Upper lobe of right lung (tissue), 1 donor: ENCODE measurements around the gene GPR132. TPM values are rescaled to one million over a fixed set of nuclear protein-coding genes. Genes with fewer than 3 reads are reported as not detected.

ENCODE experiments used
- ATAC-seq: fragments of 200-7000 bp; cut with Tn5 transposase; one replicate; pipeline ENCODE4 v1.9.1; 2020; ENCODE audit warnings: mild to moderate bottlenecking, moderate library complexity
- DNase-seq: peaks from one replicate; pipeline ENCODE4 v3.0.0-alpha.2; 2020
- H3K27ac ChIP-seq: fragments of 200-600 bp; one replicate; pipeline ENCODE4 v1.8.0; 2022
- H3K27me3 ChIP-seq: fragments of 200-600 bp; one replicate; pipeline ENCODE4 v1.8.0; 2022; ENCODE audit warnings: mild to moderate bottlenecking
- H3K36me3 ChIP-seq: fragments of 200-600 bp; one replicate; pipeline ENCODE4 v1.8.0; 2022
- H3K4me1 ChIP-seq: fragments of 200-600 bp; one replicate; pipeline ENCODE4 v1.8.0; 2022
- H3K4me3 ChIP-seq: fragments of 200-600 bp; one replicate; pipeline ENCODE4 v1.8.0; 2022; ENCODE audit warnings: mild to moderate bottlenecking
- H3K9me3 ChIP-seq: fragments of 200-600 bp; one replicate; pipeline ENCODE4 v1.8.0; 2022
- CTCF ChIP-seq: fragments of 200-600 bp; IDR thresholded peaks from one replicate; pipeline ENCODE4 v1.8.0; 2022; ENCODE audit warnings: antibody characterized with exemption
- intact Hi-C: fragments of 100-400 bp; cut with DNase I; formaldehyde crosslinking; loops from one replicate; pipeline ENCODE4 v1.11.0; 2022
- total RNA-seq: library from RNA; stranded (reverse); fragmentation: NEBNext Ultra II Directional; extraction: Animal tissue kit (Norgen Biotek cat#: 25700); gene quantifications from one replicate; pipeline ENCODE4 v1.2.1, GENCODE V29; 2021
- donor health status: DM: no; HTN: yes; CAD: no; lungs with severe emphysema.

GPR132 gene
- total RNA-seq, 1 donor from 2014 or later, result 6.7 TPM

- intact Hi-C loops, result loop anchor here (10.0 kb wide), 1 partner anchor 265 kb away; no protein-coding TSS in a partner anchor
- no peak overlapping the region for H3K4me3 ChIP-seq
- DNase-seq (peak; percentile 64), ATAC-seq (no peak)
- H3K36me3 ChIP-seq, result no peaks in the 10 kb centered on the region
- peaks cover 54% of the 10 kb centered on the region for H3K4me1 ChIP-seq
- H3K9me3 ChIP-seq, result no peaks in the 10 kb centered on the region
- no peak for TF ChIP-seq CTCF
- H3K27me3 ChIP-seq, result no peaks in the 10 kb centered on the region
- no peak overlapping the region for H3K27ac ChIP-seq
Measured at GRCh38 chr14:105089746-105090492, 24.7 kb upstream of the GPR132 start.

DNA sequence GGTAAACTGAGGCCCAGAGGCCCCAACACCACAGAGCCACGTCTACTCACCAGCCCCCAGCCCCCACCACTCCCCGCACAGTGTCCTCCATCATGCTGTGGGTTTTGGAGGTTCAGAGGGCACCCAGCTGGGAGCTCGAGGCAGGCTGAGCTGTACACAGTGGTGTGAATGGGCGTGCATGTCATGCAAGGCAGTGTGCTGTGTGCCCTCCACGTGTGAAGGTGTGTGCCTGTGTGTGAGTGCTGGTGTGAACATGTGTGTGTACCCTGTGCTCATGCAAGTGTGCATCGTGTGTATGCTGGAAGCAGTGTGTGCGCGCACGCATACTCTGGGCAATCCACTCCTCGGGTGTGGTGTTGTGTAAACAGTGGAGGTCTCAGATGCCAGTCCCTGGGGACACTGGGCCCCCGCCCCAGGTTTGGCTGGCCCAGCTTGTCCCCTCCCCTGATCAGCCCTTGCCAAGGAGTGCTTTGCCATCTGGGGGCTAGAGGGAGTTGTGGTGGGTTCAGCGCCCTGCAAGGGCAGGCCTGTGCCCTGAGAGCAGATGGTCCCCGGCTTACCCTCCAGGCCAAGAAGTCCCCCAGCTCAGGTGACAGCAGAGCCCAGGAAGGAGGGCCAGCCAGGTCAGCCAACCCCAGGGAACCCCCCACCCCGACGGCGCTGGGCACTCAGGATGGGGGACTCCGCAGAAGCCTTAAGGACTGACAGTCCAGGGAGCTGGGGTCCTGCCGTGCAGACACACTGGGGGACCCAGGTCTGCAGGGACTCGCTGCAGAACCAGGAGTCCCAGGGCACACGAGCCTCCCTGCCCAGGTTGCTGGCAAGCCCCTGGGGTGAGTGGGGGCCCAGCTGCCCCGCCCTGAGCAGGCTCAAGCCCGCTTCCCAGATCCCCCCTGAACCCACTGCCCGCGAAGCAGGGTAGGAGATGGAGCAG lies 23.8 kb upstream of the GPR132 start:
- Histone ChIP-seq H3K4me1 (peaks cover 52% of the 10 kb centered on the region), H3K27me3 (no peaks in the 10 kb centered on the region), H3K9me3 (no peaks in the 10 kb centered on the region), H3K4me3 (no peak overlapping the region), H3K27ac (peak overlapping the region; percentile 63), H3K36me3 (no peaks in the 10 kb centered on the region)
- ATAC-seq (no peak), DNase-seq (peak; percentile 65)
- no peak for TF ChIP-seq CTCF
- intact Hi-C loops, result no loop called here

- intact Hi-C loops, result no loop called here
- peak overlapping the region; percentile 63 for H3K27ac ChIP-seq
- peaks cover 49% of the 10 kb centered on the region for H3K4me1 ChIP-seq
- TF ChIP-seq CTCF, result no peak
- ATAC-seq (peak; percentile 10), DNase-seq (peak; percentile 84)
- H3K36me3 ChIP-seq, result no peaks in the 10 kb centered on the region
- H3K4me3 ChIP-seq, result peak overlapping the region; percentile 58
- no peaks in the 10 kb centered on the region for H3K9me3 ChIP-seq
- H3K27me3 ChIP-seq, result no peaks in the 10 kb centered on the region
Measured at GRCh38 chr14:105087963-105088811, 23.0 kb upstream of the GPR132 start.

DNA sequence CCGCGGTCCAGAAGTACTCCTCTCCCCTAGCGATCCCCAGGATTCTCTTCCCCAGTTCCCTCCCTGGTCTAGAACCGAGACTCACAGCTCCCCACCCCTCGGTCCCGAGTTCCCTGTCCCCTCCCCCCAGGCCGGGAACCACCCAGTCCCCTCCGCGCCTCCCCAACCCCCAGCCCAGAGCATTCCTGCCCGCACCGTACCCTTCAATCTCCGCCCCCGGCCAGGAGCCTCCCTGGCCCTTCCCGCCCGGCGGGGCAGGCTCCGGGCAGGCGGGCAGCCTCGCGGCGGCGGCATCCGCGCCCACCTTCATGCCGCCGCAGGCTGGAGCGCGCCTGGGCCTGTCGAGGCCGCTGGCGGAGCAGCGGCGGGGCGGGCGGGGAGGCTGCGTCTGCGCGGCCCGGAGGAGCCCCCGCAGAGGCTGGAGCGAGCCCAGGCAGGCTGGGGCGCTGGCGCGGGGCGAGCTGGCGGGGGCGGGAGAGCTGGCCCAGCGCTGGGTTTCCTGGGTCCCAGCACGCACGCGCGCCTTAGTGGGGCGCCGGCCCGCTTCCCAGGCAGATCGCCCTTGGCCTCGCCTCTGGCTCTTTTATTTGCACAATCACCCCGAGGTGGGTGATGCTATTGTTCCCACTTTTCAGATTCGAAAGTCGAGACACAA lies 22.2 kb upstream of the GPR132 start:
- H3K4me1 ChIP-seq, result peaks cover 43% of the 10 kb centered on the region
- H3K4me3 ChIP-seq, result peak overlapping the region; percentile 58
- H3K27me3 ChIP-seq, result no peaks in the 10 kb centered on the region
- intact Hi-C loops, result no loop called here
- no peaks in the 10 kb centered on the region for H3K36me3 ChIP-seq
- DNase-seq (peak; percentile 78), ATAC-seq (peak; percentile 9)
- no peaks in the 10 kb centered on the region for H3K9me3 ChIP-seq
- H3K27ac ChIP-seq, result peak overlapping the region; percentile 63
- TF ChIP-seq CTCF, result no peak

GRCh38 chr14:105086833-105087307 lies 21.6 kb upstream of the GPR132 start:
- H3K4me1 ChIP-seq, result peaks cover 38% of the 10 kb centered on the region
- peak; percentile 92 for DNase-seq
- H3K36me3 ChIP-seq, result no peaks in the 10 kb centered on the region
- H3K4me3 ChIP-seq, result peak overlapping the region; percentile 58
- TF ChIP-seq CTCF, result peak; percentile 84
- peak overlapping the region; percentile 63 for H3K27ac ChIP-seq
- intact Hi-C loops, result no loop called here
- H3K27me3 ChIP-seq, result no peaks in the 10 kb centered on the region
- no peaks in the 10 kb centered on the region for H3K9me3 ChIP-seq
- peak; percentile 70 for ATAC-seq
